Measurements from ENCODE around the gene ISCA2.

ISCA2 gene

GRCh38 chr14:74483321-74483720 lies 10.2 kb upstream of the ISCA2 start:
- DNase-seq (ENCODE audit: low read depth): no peak

- no peak for DNase-seq (ENCODE audit: low read depth)
Measured at GRCh38 chr14:74486164-74486563, 7.4 kb upstream of the ISCA2 start.

GRCh38 chr14:74488786-74489397 lies 4.7 kb upstream of the ISCA2 start:
- no peak for DNase-seq (ENCODE audit: low read depth)

GRCh38 chr14:74490486-74490885 lies 3.1 kb upstream of the ISCA2 start:
- no peak for DNase-seq (ENCODE audit: low read depth)

- no peak for DNase-seq (ENCODE audit: low read depth)
Measured at GRCh38 chr14:74491956-74492775, 1.4 kb upstream of the ISCA2 start.

GRCh38 chr14:74492776-74493342 lies 706 bp upstream of the ISCA2 start, which contains the start of gene NPC2:
Gene NPC2, minus strand, starts transcription at chr14:74493305. Its CDS starts 31 bp downstream, at chr14:74493274.
- no peak for DNase-seq (ENCODE audit: low read depth)

GRCh38 chr14:74495356-74495755 lies 1.8 kb downstream of the ISCA2 start:
- DNase-seq (ENCODE audit: low read depth): no peak

- no peak for DNase-seq (ENCODE audit: low read depth)
Measured at GRCh38 chr14:74500417-74501134, 7.0 kb downstream of the ISCA2 start.

GRCh38 chr14:74501135-74501614 lies 7.6 kb downstream of the ISCA2 start:
- no peak for DNase-seq (ENCODE audit: low read depth)

GRCh38 chr14:74501691-74502090 lies 8.1 kb downstream of the ISCA2 start:
- no peak for DNase-seq (ENCODE audit: low read depth)

- DNase-seq (ENCODE audit: low read depth): no peak
Measured at GRCh38 chr14:74502236-74503019, 8.9 kb downstream of the ISCA2 start.

GRCh38 chr14:74503291-74503937 lies 9.8 kb downstream of the ISCA2 start:
- no peak for DNase-seq (ENCODE audit: low read depth)

GRCh38 chr14:74503938-74504335 lies 10.4 kb downstream of the ISCA2 start:
- no peak for DNase-seq (ENCODE audit: low read depth)

- no peak for DNase-seq (ENCODE audit: low read depth)
Measured at GRCh38 chr14:74504412-74504811, 10.8 kb downstream of the ISCA2 start.

GRCh38 chr14:74504874-74505720 lies 11.5 kb downstream of the ISCA2 start:
- no peak for DNase-seq (ENCODE audit: low read depth)

- DNase-seq (ENCODE audit: low read depth): no peak
Measured at GRCh38 chr14:74505831-74506230, 12.3 kb downstream of the ISCA2 start.

- no peak for DNase-seq (ENCODE audit: low read depth)
Measured at GRCh38 chr14:74506411-74506851, 12.9 kb downstream of the ISCA2 start.

- DNase-seq (ENCODE audit: low read depth): no peak
Measured at GRCh38 chr14:74507085-74507484, 13.5 kb downstream of the ISCA2 start.

GRCh38 chr14:74507840-74508239 lies 14.3 kb downstream of the ISCA2 start:
- no peak for DNase-seq (ENCODE audit: low read depth)

GRCh38 chr14:74508292-74508731 lies 14.7 kb downstream of the ISCA2 start:
- no peak for DNase-seq (ENCODE audit: low read depth)
